Urothelium cell line (cell line): ENCODE data around the gene SLC25A26.

ENCODE experiments used
- DNase-seq: peaks from one replicate; pipeline ENCODE4 v3.0.0; 2011; ENCODE audit warnings: low spot score, mixed read lengths
- FAIRE-seq: peaks from 2 replicates; lab custom pipeline; 2011; peaks lifted over from hg19 to GRCh38; lab: Jason Lieb, UNC

Gene SLC25A26, protein sequence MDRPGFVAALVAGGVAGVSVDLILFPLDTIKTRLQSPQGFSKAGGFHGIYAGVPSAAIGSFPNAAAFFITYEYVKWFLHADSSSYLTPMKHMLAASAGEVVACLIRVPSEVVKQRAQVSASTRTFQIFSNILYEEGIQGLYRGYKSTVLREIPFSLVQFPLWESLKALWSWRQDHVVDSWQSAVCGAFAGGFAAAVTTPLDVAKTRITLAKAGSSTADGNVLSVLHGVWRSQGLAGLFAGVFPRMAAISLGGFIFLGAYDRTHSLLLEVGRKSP

GRCh38 chr3:66220602-66221377, at the start of gene SLC25A26:
TSS of gene SLC25A26 (plus strand) at chr3:66221001. CDS start at chr3:66221095, 94 bp downstream.
- peak; percentile 98 for DNase-seq
- FAIRE-seq = peak; percentile 95

GRCh38 chr3:66172394-66172793, 48.4 kb upstream of the SLC25A26 start:
- DNase-seq (no peak), FAIRE-seq (no peak)

DNA sequence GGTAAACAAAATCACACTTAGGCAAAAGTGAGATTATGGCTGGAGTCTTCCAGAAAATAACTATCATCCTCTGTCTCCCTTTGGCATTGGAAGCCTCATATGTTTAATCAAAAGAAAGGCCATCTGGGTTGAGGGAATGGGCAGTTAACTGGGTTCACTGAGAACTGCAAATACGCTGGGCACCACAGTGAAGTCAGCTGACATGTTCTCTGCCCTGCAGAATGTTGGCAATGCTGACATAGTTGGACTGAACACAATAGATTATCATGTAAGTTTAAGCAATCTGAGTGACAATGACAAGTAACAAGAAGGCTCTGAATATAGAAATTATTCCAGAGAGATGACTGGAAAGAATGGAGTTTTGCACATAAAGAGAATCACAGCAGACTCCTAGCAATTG, 43.8 kb upstream of the SLC25A26 start:
- FAIRE-seq (no peak), DNase-seq (no peak)

DNA sequence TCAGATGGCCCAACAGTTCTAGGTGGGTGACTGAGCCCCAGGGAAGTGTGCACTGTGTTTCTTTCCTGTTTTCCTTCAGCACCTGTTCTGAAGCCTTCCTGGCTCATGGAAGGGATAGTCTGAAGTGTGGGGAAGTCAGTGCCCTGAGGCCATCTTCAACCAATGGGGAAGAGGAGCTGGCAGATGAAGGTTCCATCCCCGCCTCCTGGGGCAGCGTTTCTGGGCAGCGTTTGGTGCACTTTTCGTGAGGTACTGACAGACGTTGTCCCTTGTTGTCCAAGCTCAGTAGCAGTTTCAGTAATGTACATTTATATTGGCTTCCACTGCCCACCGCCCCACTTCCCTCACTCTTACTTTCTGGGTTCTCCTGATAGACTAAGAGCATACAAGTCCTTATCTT, 42.6 kb upstream of the SLC25A26 start:
- DNase-seq (no peak), FAIRE-seq (no peak)

- no peak for DNase-seq
- FAIRE-seq = no peak
These were observed 41.0 kb upstream of the SLC25A26 start for GRCh38 chr3:66179793-66180192.

GRCh38 chr3:66181764-66182163, 39.0 kb upstream of the SLC25A26 start:
- FAIRE-seq (no peak), DNase-seq (no peak)

DNA sequence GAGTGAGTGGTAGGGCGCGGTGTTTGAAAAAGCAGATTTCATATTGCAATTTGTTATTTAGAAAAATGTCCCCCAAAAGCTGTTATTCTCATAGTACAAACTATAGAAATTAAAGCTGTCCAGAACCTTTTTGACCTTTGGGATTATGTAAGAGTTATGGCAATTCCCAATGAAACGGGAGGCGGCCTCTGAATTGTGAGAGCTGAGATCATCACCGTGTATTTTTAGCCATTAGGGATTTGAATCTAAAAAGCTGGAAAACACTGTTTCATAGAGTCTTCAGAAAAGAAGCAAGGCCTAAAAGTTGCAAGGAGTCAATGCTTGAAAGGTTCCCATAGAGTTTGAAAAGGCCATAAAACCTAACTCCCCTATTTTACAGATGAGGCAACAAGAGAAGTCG, 38.6 kb upstream of the SLC25A26 start:
- DNase-seq (no peak), FAIRE-seq (no peak)

- no peak for DNase-seq
- no peak for FAIRE-seq
These were observed 34.3 kb upstream of the SLC25A26 start for GRCh38 chr3:66186545-66186944.

GRCh38 chr3:66195347-66195783, 25.4 kb upstream of the SLC25A26 start:
- DNase-seq = peak; percentile 40
- no peak for FAIRE-seq

DNA sequence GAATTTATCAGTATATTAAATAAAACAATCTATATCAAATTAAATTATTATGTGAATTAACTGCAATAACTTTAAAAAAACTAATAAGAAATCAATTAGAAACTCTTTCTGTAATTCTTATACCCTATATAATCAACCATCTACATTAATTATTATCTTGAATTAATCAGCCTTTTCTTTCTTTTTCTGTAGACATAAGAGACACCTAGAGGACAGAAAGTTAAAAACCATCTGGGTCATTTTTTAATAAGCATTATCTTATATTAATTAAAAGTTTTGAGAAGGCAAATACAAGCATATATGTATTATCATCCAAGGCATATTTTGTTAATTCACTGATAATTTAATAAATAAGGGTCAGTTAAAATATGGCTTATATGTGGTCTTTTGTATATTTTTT, 24.2 kb upstream of the SLC25A26 start:
- no peak for DNase-seq

GRCh38 chr3:66198437-66199088, 22.2 kb upstream of the SLC25A26 start:
- no peak for FAIRE-seq
- DNase-seq = no peak

More for the DNA sequence above, 24.2 kb upstream of the SLC25A26 start:
- FAIRE-seq = no peak

DNA sequence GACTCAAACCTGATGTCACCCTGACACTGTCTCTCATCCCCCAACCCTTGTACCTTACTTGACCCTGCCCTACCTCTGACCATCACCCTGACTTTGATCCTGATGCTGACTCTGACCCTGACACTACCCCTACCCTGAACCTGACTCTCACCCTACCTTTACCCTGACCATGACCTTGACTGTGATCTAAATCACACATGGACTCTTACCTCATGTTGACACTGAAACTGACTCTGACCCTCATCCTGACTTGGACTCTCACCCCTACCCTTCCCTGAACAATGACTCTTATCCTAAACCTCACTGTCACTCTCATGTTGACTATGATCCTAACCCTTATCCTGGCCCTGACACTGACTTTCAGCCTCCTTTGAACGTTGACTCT, 21.7 kb upstream of the SLC25A26 start:
- FAIRE-seq = no peak
- DNase-seq = no peak

GRCh38 chr3:66200147-66200546, 20.7 kb upstream of the SLC25A26 start:
- FAIRE-seq = no peak
- DNase-seq = peak; percentile 22

DNA sequence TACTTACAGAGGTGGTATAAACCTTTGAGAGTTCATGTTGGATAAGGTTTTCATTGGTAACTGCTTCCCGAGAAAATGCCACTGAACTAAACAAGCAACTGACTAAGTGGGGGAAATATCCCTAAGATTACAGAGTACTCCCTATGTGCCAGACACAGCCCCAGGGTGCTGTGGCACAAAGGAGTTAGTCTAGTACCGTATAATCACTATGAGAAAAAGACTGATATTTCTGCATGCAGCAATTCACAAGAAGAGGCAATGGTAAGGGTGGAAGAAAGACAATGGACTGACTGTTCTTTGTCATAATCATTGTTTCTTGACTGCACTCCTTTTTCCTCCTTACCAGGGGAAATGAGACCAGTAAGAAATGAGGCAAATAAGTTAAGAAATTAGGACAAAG, 20.0 kb upstream of the SLC25A26 start:
- FAIRE-seq = no peak
- DNase-seq = no peak

- FAIRE-seq (no peak), DNase-seq (no peak)
These were observed 17.5 kb upstream of the SLC25A26 start for GRCh38 chr3:66203275-66203674.

GRCh38 chr3:66206806-66207205, 14.0 kb upstream of the SLC25A26 start:
- no peak for FAIRE-seq
- DNase-seq = no peak

DNA sequence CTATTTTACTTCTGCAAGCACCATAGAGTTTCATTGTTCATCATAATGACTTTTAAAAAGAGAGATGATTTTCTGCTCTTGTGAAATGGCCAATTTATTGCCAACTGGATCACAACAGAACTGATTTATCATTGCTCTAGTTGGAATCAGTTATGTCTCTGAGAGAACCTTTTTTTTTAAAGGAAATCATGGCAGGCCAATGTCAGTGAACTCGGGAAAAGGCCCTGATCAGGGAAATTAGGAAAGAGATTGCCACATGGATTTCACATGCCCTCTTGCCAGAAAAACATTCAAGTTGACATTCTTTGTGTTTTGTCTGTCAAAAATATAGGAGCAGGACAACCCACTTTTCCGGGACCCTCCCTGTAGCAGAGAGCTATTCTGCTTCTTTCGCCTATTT, 12.6 kb upstream of the SLC25A26 start:
- DNase-seq (no peak), FAIRE-seq (no peak)

DNA sequence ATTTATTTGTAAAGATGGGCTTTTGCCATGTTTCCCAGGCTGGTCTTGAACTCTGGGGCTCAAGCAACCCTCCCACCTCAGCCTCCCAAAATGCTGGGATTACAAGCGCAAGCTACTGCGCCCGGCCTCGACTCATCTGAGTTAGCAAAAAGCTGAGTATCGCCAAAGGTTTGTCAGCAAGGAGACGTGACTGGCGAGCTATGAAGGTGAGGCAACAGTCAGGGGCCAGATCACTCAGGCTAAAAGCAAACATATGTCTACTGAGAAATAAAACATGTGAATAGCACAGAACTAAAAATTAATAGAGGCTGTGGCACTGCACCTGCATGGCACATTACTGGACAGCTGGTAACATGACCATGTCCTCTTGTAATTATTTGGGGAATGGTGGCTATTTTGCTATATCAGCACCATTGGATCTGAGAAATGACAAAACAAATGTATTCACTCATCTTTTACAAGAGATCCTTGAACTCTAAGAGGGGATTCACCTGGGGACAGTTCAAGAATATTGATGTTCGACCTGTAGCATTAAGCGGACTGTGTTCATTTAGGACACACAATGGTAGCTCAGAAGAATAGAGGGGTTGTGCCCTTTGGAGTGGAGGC, 10.0 kb upstream of the SLC25A26 start:
- no peak for FAIRE-seq
- no peak for DNase-seq

- DNase-seq (no peak), FAIRE-seq (no peak)
These were observed 9.0 kb upstream of the SLC25A26 start for GRCh38 chr3:66211779-66212178.

- FAIRE-seq (no peak), DNase-seq (no peak)
These were observed 5.7 kb upstream of the SLC25A26 start for GRCh38 chr3:66215106-66215505.

DNA sequence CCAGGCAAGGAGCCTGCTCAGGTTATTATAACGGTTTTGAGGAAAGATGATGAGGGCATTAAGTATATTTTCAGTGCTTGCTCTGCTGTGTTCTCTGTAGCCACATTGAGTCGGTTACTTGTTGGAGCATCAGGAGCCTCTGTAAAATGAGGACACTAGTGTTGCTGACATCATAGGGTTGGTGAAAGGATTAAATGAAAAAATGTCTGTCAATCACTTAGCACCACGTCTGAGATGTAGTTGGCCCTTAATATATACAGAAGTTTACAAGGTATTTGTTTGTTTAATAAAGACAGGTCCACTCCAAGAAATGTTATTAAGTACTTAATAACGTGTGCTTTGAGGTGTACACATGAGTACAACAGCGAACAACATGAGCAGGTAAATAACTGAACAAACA, 735 bp upstream of the SLC25A26 start:
- DNase-seq (no peak), FAIRE-seq (no peak)
